HG02938 (cell line): Measurements from ENCODE around the gene STXBP5.

Experiments used
- ATAC-seq: cut with Tn5 transposase; IDR thresholded peaks from one replicate; pipeline ENCODE4 v1.9.1; 2021; ENCODE audit warnings: mild to moderate bottlenecking, moderate library complexity; ENCODE audit not compliant: unreplicated experiment

The STXBP5 gene

GRCh38 chr6:147209762-147210449, 5.7 kb downstream of the STXBP5 start:
- ATAC-seq, result no peak

DNA sequence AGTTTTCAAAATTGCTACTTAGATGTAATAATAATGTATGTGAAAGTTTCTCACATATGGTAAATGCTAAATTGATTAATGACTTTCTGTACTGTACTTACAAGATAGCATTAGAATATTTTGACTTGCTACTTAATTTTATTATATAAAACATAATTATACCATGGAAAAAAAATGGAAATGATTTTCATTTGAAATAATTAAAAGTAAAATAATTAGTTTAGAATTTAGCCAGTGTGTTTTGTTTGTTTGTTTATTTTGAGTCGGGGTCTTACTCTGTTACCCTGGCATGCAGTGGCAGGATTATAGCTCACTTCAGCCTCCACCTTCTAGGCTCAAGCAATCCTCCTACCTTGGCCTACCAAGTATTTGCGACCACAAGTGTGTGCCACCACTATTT, 7.1 kb downstream of the STXBP5 start:
- ATAC-seq, result no peak

DNA sequence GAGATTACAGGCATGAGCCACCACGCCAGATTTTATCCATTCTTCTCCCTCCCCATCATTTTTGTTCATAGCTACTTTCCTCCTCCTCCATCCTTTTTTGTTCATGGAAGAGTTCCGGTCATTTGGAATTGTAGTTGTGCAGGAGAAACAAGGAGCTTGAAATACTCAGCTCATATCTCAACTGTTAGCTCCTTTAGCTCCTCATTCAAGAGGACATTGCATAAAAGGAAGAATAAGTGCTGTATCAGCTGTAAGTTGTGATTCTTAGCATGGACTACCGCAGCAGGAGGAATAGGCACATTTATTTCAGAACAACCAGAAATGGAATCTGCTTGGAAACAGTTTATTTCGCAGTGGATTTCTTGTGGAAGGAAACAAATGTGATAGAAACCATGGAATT, 7.6 kb downstream of the STXBP5 start:
- ATAC-seq, result no peak

DNA sequence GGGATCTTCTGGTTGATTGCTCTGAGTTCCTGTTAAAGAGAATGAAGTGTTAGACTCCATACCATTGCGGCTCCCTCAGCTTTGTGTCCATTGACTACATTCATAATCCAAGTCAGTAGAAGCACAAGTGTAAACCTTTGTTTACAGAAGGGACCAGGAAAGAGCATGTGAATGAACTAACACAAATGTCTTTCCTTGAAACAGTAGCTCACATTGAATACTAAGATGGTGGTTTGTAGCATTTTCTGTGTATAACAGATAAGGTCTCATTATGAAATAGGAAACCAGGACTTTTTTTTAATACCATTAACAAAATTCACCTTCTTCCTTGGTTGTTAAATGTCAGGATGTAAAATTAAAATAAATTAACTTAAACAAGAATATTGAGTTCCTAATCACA, 8.4 kb downstream of the STXBP5 start:
- ATAC-seq, result no peak

GRCh38 chr6:147213772-147214171, 9.6 kb downstream of the STXBP5 start:
- ATAC-seq, result no peak

DNA sequence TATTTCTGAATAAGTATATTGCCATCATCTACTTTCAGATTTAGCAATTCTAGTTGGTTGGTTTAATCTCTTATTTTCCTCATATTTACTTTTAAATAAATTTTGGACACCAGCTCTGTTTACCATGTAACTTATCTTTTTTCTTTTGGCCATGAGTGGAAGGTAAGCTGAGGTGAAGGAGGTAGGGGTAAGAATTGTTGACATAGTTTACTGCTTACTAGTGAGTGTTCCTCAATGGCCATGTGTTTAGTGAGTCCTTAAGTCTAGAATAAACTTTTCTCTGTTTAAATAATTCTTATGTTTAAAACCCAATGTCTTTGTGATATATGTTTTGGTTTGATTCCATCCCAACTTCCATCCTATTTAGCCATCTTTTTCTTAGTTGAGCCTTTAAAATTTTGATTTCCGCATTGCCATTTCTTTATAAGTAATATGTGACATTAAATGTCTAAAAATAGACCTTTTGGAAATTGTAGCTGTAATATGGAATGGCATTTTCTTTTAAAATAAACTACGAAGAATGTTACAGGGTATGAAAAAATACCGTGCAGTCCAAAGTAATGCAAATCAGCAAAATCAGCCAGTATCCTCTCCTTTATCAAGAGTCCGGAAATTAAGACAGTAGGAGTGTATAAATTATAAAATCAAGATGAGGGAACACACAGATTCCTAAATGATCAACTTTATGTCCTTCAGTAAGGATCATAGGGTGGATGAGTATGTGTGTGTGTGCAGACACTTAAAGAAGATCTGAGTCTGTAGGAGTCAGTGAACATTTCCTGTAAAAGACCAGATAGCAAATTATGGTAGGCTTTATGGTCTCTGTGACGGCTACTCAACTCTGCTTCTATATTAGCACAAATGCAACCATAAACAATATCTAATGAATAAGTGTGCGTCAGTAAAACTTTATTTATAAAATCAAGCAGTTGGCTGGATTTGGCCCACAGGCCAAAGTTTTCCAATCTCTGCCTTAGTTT, 10.3 kb downstream of the STXBP5 start:
- ATAC-seq, result no peak

GRCh38 chr6:147216915-147217314, 12.7 kb downstream of the STXBP5 start:
- no peak for ATAC-seq

GRCh38 chr6:147217840-147218404, 13.7 kb downstream of the STXBP5 start:
- no peak for ATAC-seq

DNA sequence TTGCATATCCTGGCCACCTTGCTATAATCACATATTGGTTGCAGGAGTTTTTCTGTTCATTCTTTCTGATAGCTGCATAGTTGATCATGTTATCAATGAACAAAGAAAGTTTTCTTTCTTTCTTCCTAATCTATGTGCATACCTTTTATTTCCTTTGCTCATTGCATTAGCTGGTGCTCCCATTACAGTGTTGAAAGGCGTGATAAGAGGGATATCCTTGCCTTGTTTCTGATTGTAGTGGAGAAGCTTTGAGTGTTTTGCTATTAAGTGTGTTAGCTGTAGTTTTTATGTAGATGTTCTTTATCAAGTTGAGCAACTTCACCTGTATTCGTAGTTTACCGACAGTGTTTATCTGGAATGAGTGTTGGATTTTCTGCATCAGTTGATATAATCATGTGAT, 14.6 kb downstream of the STXBP5 start:
- no peak for ATAC-seq

DNA sequence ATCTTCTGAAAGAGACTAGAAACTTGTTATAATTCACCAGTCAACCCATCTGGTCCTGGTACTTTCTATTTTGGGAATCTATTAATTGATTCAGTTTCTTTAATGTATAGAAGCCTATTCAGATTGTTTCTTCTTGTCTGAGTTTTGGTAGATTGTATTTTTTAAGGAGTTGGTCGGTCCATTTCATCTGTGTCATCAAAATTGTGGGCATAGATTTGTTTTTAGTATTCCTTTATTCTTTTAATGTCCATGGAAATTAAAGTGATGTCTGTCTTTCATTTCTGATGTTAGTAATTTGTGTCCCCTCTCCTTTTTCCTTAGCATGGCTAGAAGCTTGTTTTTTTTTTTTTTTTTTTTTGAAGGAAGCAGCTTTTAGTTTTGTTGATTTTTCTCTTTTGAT, 15.2 kb downstream of the STXBP5 start:
- ATAC-seq, result no peak

DNA sequence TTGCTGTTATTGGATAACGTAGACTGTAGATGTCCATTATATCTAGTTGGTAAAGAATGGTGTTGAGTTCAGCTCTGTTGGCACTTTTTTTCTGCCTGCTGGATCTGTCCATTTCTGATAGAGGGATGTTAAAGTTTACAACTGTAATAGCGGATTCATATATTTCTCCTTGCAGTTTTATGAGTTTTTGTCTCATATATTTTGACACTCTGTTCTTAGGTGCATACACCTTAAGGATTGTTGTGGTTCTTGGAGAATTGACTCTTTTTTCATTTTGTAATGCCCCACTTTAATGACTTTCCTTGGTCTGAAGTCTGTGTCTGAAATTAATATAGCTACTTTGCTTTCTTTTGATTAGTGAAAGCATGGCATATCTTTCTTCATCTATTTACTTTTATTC, 16.1 kb downstream of the STXBP5 start:
- no peak for ATAC-seq

DNA sequence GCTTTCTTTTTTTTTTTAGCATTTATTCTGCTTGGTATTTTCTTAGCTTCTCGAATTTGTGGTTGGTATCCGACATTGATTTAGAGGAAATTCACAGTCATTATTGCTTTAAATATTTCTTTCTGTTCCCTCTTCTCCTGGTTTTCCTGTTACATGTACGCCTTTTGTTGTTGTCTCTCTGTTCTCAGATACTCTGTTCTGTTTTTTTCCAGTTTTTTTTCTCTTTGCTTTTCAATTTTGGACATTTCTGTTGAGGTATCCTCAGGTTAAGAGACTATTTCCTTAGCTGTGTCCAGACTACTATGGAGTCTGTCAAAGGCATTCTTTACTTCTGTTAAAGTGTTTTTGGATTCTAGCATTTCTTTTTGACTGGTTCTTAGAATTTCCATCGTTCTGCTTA, 17.5 kb downstream of the STXBP5 start:
- ATAC-seq, result no peak

DNA sequence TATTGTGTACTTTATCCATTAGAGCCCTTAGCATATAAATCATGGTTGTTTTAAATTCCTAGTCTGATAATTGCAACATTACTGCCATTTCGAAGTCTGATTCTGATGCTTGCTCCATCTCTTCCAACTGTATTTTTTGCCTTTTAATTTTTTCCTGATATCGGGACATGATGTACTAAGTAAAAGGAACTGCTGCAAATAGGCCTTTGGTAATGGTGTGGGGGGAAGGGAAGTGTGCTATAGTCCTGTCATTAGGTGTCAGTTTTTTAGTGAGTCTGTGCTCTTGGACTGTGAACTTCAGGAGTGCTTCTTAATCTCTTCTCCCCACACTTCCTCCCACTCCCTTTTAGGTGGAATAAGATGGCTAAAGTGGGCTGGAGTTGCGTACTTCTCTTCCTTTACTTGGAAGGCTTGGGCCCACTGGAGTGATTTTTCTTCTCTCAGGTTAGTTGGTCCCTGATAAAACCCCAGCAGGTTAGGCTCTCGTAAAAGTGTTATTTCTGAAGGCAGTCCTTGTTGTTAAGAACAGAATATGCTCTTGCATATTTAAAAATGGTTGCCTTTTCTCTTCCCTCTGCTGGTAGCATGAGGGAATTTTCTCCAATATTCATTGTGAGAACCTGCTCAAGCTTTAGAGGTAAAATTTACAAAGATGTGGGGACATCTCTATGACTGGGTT, 18.1 kb downstream of the STXBP5 start:
- no peak for ATAC-seq

DNA sequence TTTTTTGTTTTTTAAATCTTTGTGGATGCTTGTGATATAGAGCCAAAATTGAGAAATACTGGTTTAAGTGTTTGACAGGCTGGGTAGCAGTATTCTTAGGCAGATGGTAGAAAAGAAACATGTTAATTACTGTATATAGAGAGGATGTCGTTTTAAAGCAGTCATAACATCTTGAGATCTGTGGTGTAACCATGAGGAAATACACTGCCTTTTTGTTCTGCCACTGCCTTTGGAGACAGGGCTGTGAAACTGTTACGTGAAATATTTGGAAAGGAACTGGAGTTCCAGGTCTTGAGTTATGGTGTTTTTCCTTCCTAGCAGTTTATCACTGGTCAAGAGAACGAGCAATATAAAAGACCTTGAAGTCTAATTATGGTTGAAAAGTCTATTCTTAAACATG, 19.5 kb downstream of the STXBP5 start:
- ATAC-seq, result no peak

- ATAC-seq, result no peak
Observed at GRCh38 chr6:147226163-147226724, 22.0 kb downstream of the STXBP5 start.

GRCh38 chr6:147226877-147227276, 22.7 kb downstream of the STXBP5 start:
- ATAC-seq, result no peak

DNA sequence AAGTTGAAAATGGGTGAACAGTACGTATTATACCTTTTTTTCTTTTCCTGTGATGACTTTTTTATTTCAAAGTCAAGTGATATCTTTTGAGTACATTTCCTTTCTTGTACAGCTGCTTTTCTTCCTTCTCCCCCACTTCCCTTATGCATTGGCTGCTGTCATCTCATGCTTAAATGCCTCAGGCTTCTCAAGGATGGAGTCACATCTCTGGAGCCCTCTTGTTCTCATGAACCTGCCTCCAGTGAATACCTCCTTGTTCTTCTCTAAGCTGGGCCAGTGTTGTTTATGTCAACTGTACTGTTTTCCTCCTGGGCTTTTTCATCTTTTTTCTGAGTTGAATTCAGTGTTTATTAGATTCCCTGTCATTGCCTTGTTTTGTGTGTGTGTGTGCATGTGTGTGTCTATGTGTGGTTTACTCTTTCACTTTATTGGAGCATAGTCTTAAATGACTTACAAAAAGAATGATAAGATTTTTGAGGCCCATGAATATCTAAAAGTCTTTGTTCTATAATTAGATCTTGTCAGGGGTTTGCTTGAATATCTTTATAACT, 23.6 kb downstream of the STXBP5 start:
- no peak for ATAC-seq

GRCh38 chr6:147231589-147231988, 27.4 kb downstream of the STXBP5 start:
- ATAC-seq, result no peak

DNA sequence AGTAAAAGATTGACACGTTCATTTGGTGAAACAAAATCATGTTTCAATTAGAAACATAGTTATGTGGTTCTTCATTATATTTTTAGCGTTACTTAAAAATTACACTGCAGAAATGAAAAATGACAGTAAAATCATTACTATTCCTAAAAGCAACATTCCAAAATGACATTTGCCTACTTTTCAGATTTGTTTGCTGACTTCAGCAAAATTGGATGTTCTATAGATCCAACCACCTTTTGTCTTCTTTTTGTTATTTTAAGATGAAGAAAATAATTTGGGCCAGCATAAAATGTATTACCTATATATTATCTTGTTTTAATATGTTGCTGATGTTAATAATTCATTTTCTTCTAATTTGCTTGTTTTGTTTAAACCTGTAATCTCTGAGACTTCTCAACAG, 30.5 kb downstream of the STXBP5 start:
- no peak for ATAC-seq

DNA sequence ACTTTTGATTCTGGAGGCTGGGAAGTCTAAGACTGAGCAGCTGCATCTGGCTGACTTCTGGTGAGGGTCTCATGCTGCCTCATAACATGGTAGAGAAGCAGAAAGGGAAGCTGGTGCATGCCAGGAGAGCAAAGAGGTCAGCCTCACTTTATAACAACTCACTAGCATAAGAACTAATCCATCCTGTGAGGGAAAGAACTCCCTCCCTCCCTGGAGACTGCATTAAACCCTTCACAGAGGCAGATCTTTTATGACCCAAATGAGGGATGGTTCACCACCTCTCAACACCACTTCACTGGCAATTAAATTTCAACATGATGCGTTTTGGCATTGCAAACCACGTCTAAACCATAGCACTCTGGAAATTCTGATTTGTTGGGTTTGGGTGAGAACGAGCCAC, 33.9 kb downstream of the STXBP5 start:
- ATAC-seq, result no peak

GRCh38 chr6:147238906-147239305, 34.7 kb downstream of the STXBP5 start:
- no peak for ATAC-seq
